ENCODE data around the gene MAP1B.

The MAP1B gene

GRCh38 chr5:72122602-72123001 is 15.3 kb downstream of the MAP1B start:
- no peak for DNase-seq (ENCODE audit: low spot score)
- no peak for TF ChIP-seq CTCF (IDR thresholded peaks at IDR 0.05; ENCODE audit: extremely low read depth, missing control alignments)

- TF ChIP-seq CTCF (IDR thresholded peaks at IDR 0.05; ENCODE audit: extremely low read depth, missing control alignments): no peak
- no peak for DNase-seq (ENCODE audit: low spot score)
Measured at GRCh38 chr5:72123764-72124376, 16.6 kb downstream of the MAP1B start.

GRCh38 chr5:72125271-72125940 is 18.1 kb downstream of the MAP1B start:
- TF ChIP-seq CTCF (IDR thresholded peaks at IDR 0.05; ENCODE audit: extremely low read depth, missing control alignments): no peak
- no peak for DNase-seq (ENCODE audit: low spot score)

- no peak for DNase-seq (ENCODE audit: low spot score)
- TF ChIP-seq CTCF (IDR thresholded peaks at IDR 0.05; ENCODE audit: extremely low read depth, missing control alignments): no peak
Measured at GRCh38 chr5:72125941-72126620, 18.8 kb downstream of the MAP1B start.

GRCh38 chr5:72126796-72127195 is 19.5 kb downstream of the MAP1B start:
- DNase-seq (ENCODE audit: low spot score): no peak
- TF ChIP-seq CTCF (IDR thresholded peaks at IDR 0.05; ENCODE audit: extremely low read depth, missing control alignments): no peak

- no peak for DNase-seq (ENCODE audit: low spot score)
- no peak for TF ChIP-seq CTCF (IDR thresholded peaks at IDR 0.05; ENCODE audit: extremely low read depth, missing control alignments)
Measured at GRCh38 chr5:72129725-72130124, 22.4 kb downstream of the MAP1B start.

- no peak for DNase-seq (ENCODE audit: low spot score)
- TF ChIP-seq CTCF (IDR thresholded peaks at IDR 0.05; ENCODE audit: extremely low read depth, missing control alignments): no peak
Measured at GRCh38 chr5:72130351-72130761, 23.1 kb downstream of the MAP1B start.

Measured in GM20000 (cell line).